Measurements from ENCODE around the gene NFATC4. TPM values are rescaled to one million over a fixed set of nuclear protein-coding genes. Genes with fewer than 3 reads are reported as not detected.
A peak's percentile ranks its signal among the peaks of the same experiment; 100 is the strongest.

The NFATC4 gene
- polyA plus RNA-seq, 3 donors: not detected

DNA sequence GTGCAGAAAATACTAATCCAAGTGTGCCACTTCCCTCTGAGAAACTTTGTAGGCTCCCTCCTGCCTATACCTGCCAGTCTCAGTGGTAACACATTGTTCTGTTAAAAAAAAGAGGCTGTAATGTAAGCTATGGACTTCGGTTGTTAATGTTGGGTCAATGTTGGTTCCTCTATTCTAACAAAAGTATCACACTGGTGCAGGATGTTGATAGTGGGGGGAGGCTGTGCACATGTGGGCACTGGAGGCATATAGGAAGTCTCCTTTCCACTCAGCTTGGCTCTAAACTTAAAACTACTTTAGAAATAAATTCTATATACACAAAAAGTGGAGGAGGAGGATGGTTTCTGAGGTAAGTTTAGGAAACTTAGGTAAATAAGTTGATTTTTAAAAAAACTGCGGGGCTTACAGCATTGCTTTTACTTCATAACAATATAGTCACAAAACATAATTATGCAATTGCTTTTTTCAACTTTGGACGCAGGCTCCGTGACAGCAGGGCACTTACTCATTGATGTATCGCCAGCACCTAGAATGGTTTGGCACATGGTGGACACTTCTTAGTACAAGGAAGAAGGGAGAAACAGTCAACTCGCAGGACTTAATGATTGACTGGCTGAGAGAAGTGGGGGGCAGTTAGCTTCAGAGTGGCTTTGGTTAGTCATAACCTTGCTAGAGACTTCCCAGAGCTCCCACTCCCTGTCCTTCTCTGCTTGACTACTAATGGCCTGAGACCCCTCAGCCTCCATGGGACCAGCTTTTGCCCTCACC, 22.9 kb downstream of the NFATC4 start:
- Histone ChIP-seq H3K79me2 (ENCODE audit: insufficient read depth, low read length) (no peaks in the 10 kb centered on the region), H3K36me3 (replicated peaks in 1 of 2; ENCODE audit: control insufficient read depth in 1 of 2, insufficient read depth in 2 of 2, low read length in 2 of 2) (no peaks in the 10 kb centered on the region), H3K4me2 (replicated peaks; ENCODE audit: extremely low read depth, low read length, poor library complexity, severe bottlenecking) (no peak overlapping the region), H3K27ac (ENCODE audit: low read depth in 1 of 2, low read length in 2 of 2) (no peak overlapping the region), H2AFZ (ENCODE audit: insufficient read depth, low read depth, low read length, poor library complexity, severe bottlenecking) (peak overlapping the region; percentile 21), H3K9me3 (replicated peaks in 1 of 2; ENCODE audit: control insufficient read depth in 1 of 2, insufficient read depth in 1 of 2, low read length in 2 of 2) (no peaks in the 10 kb centered on the region), H3K4me1 (ENCODE audit: control insufficient read depth in 1 of 2, insufficient read depth in 2 of 2, low read length in 2 of 2) (peaks cover 13 to 20% of the 10 kb centered on the region in 2 donors), H4K20me1 (ENCODE audit: insufficient read depth, low read length) (no peaks in the 10 kb centered on the region), H3K4me3 (replicated peaks in 1 of 3; ENCODE audit: low read depth in 2 of 3, low read length in 3 of 3) (no peak overlapping the region), H3K9ac (ENCODE audit: insufficient read depth, low read length, poor library complexity, severe bottlenecking) (no peak overlapping the region), H3K27me3 (ENCODE audit: control insufficient read depth in 2 of 2, insufficient read depth in 2 of 2, low read length in 2 of 2) (no peaks in the 10 kb centered on the region)
- 14% methylated on average over 3 of the region's 6 CpGs for WGBS (ENCODE audit: insufficient coverage)
- Mint-ChIP-seq H3K36me3 (no peaks in the 10 kb centered on the region), H3K27ac (peak overlapping the region in 1 of 7 donors; percentile 13), H3K9me3 (no peaks in the 10 kb centered on the region), H3K4me3 (no peak overlapping the region), H3K4me1 (peaks cover 18% of the 10 kb centered on the region), H3K27me3 (ENCODE audit: low read depth in 3 of 3) (peaks cover 2 to 9% (median 5%) of the 10 kb centered on the region in 3 donors)
- DNase-seq: peak in 2 of 3 donors; percentile 14 to 29
- intact Hi-C loops (cut with micrococcal nuclease): no loop called here
- no peak for TF ChIP-seq CTCF (IDR thresholded peaks at IDR 0.05)

GRCh38 chr14:24392325-24393091, 24.5 kb downstream of the NFATC4 start:
- H3K4me3 ChIP-seq (replicated peaks in 1 of 3; ENCODE audit: low read depth in 2 of 3, low read length in 3 of 3): no peak overlapping the region
- Mint-ChIP-seq H3K36me3 (no peaks in the 10 kb centered on the region), H3K27me3 (ENCODE audit: low read depth in 3 of 3) (peaks cover 0 to 5% (median 4%) of the 10 kb centered on the region in 3 donors), H3K4me3 (no peak overlapping the region), H3K4me1 (peaks cover 34% of the 10 kb centered on the region), H3K27ac (no peak overlapping the region), H3K9me3 (no peaks in the 10 kb centered on the region)
- H3K27me3 ChIP-seq (ENCODE audit: control insufficient read depth in 2 of 2, insufficient read depth in 2 of 2, low read length in 2 of 2): no peaks in the 10 kb centered on the region
- no peak for TF ChIP-seq CTCF (IDR thresholded peaks at IDR 0.05)
- H3K27ac ChIP-seq (ENCODE audit: low read depth in 1 of 2, low read length in 2 of 2): no peak overlapping the region
- no peaks in the 10 kb centered on the region for H3K79me2 ChIP-seq (ENCODE audit: insufficient read depth, low read length)
- H2AFZ ChIP-seq (ENCODE audit: insufficient read depth, low read depth, low read length, poor library complexity, severe bottlenecking): no peak overlapping the region
- 60% methylated on average over 3 of the region's 8 CpGs for WGBS (ENCODE audit: insufficient coverage)
- peaks cover 27 to 34% of the 10 kb centered on the region in 2 donors for H3K4me1 ChIP-seq (ENCODE audit: control insufficient read depth in 1 of 2, insufficient read depth in 2 of 2, low read length in 2 of 2)
- H3K36me3 ChIP-seq (replicated peaks in 1 of 2; ENCODE audit: control insufficient read depth in 1 of 2, insufficient read depth in 2 of 2, low read length in 2 of 2): no peaks in the 10 kb centered on the region
- no peaks in the 10 kb centered on the region for H3K9me3 ChIP-seq (replicated peaks in 1 of 2; ENCODE audit: control insufficient read depth in 1 of 2, insufficient read depth in 1 of 2, low read length in 2 of 2)
- H3K4me2 ChIP-seq (replicated peaks; ENCODE audit: extremely low read depth, low read length, poor library complexity, severe bottlenecking): no peak overlapping the region
- H3K9ac ChIP-seq (ENCODE audit: insufficient read depth, low read length, poor library complexity, severe bottlenecking): no peak overlapping the region
- no peak for DNase-seq
- no peaks in the 10 kb centered on the region for H4K20me1 ChIP-seq (ENCODE audit: insufficient read depth, low read length)
- intact Hi-C loops (cut with micrococcal nuclease): no loop called here

Measured in CD14-positive monocyte (primary cell).